ENCODE measurements around the gene KRT83.

KRT83 gene

DNA sequence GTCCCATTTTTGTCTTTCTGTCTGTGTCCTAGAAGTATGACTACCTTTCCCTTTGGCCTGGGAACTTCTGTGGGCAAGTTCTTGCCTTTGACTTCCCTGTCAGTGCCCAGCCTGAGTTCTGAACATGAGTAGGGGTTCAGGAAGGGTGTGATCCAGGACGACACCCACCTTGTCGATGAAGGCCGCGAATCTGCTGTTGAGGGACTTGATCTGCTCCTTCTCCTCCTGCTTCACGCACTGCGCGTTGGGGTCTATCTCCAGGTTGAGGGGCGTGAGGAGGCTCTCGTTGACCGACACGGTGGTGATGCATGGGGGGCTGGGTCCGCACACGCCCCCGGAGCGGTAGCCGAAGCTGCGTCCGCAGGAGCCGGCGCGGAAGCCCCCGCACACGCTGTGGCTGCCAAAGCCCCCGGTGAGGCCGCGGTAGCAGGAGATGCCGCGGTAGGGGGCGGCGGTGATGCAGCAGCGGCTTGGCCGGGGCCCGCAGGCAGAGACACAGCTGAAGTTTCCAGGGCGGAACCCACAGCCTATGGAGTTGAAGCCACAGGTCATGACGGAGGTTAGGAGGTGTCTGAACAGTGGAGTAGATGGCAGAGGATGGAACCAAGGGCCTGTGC is at the start of gene KRT83:
Gene KRT83 (minus strand): TSS at position 615 of the 617 bp plus-strand sequence. CDS start 63 bp downstream, at position 552.
- DNase-seq (ENCODE audit: low spot score), result no peak

DNA sequence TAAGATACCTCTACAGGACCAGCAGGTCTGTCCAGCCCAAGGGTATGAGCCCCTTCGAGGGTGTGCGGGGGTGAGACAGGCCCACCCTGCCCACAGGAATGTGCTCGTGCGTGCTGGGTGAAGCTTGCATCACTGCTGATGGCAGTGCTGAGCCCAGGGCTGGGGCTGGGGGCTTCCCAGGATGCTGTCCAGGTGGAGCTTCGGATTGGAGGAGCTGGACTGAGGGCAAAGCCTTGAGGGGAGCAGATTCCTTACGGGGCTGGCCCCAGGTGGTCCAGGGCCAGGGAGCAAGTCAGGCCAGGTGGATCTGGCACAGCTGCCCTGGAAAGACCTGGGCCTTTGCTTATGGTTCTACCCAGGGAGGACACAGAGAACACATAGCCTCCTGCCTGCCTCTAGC is 48.6 kb upstream of the KRT83 start:
- no peak for DNase-seq (ENCODE audit: low spot score)

- no peak for DNase-seq (ENCODE audit: low spot score)
Measured at GRCh38 chr12:52369211-52369610, 48.0 kb upstream of the KRT83 start.

GRCh38 chr12:52368508-52368907 is 47.3 kb upstream of the KRT83 start:
- no peak for DNase-seq (ENCODE audit: low spot score)

DNA sequence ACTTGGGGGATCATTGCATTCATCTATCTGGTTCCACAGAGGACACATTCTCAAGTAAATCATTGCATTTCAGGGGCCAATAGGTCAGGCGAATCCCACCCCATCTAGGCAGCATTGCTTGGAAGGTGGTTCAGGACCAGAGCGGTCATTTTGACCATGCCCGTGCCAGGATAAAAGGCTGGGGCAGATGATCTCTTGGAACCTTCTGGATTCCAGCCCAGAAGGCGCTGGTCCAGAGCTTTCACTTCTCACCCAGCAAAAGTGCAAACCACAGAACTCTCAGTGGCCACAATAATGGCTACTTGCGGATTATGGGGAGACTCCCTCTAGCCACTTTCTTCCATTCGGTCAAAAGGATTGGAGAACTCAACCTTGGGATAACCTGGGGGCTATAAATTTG is 46.7 kb upstream of the KRT83 start:
- DNase-seq (ENCODE audit: low spot score), result no peak

DNA sequence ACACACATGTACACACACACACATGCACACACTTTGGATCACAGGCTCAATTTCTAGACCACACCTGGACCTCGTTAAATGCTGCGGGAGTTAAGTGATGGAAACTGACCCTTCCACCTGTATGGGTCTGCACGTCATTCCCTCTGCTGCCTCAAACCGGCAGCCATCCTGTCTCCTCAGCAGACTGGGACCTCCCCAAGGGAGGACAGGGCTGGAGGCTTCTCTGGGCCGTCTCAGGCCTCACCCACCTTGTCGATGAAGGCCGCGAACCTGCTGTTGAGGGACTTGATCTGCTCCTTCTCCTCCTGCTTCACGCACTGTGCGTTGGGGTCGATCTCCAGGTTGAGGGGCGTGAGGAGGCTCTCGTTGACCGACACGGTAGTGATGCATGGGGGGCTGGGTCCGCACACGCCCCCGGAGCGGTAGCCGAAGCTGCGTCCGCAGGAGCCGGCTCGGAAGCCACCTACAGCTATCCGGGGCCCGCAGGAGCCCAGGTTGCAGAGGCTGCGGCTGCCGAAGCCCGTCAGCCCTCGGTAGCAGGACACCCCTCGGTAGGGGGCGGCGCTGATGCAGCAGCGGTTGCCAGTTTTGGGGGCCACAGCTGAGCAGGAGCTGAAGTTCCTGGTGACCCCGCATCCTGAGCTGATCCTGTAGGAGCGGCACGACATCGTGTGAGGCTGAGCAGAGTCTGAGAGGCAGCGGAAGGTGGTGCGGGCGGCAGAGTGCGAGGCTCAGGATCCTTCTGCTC is 45.7 kb upstream of the KRT83 start, which contains the start of gene KRT85:
Gene KRT85 (minus strand): TSS at position 744 of the 748 bp plus-strand sequence. CDS start 76 bp downstream, at position 668.
- no peak for DNase-seq (ENCODE audit: low spot score)

DNA sequence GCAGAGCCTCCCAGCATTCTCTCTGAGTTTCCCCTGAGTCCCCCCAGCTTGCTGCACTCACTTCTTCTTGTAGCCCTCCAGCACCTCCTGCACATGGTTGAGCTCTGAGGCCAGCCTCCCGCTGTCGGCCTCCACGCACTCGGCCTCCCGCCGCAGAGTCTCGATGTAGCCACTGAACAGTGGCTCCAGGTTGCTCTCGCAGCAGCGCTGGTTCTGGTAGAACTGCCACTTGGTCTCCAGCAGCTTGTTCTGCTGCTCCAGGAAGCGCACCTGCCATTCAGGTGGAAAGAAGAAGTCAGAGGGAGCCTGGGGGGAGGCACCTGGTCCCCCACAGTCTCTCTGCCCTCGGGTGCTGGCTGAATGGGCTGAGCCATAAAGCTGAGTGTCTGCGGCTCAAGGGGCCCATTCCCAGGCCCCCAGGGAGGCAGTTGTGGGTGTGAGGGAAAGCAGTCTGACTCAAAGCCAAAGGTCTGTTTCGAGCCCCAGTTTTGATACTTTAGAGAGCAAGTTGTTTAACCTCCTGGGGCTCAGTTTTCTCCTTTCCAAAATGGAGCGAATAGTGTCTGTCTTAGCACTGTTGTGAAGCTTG is 43.8 kb upstream of the KRT83 start:
- DNase-seq (ENCODE audit: low spot score), result no peak

DNA sequence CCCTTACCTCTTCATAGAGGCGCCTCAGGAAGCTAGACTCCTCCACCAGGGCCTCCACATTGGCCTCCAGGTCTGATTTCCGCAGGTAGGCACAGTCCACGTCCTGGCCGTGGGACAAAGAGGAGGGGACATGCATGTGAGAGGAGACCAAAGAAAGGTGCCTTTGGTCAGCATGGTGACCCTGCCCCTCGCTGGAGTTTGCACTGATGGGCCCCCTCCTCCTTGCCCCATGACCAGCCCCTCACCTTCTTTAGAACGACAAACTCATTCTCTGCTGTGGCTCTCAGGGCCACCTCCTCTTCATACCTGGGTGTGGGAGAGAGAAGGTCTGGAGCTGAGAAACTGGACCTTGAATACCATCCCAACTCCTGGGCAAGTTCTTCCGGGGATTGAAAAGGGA is 42.9 kb upstream of the KRT83 start:
- DNase-seq (ENCODE audit: low spot score), result no peak

- no peak for DNase-seq (ENCODE audit: low spot score)
Measured at GRCh38 chr12:52363111-52363679, 42.0 kb upstream of the KRT83 start.

DNA sequence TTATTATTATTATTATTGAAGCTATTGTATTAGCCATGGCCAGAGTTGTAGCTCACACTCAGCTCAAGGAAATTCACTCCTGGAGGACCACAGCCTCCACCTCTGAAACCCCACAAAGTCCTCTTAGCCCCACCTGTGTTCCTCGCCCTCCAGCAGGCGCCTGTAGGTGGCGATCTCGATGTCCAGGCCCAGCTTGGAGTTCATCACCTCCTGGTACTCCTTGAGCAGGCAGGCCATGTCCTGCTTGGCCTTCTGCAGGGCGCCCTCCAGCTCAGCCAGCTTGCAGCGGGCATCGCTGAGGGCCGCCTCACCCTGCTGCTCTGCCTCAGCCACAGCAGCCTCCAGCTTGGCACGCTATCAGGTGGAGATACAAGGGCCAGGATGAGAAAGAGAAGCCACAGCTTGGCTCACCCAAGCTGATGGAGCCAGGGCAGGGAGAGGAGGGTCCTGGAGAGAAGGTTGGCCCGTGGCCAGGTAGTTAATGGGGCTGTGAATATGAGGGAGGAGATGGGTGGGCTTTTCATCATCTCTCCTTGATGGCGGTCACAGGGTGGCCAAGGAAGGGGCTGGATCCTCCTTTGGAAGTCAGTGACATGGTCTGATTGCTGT is 41.0 kb upstream of the KRT83 start:
- no peak for DNase-seq (ENCODE audit: low spot score)

DNA sequence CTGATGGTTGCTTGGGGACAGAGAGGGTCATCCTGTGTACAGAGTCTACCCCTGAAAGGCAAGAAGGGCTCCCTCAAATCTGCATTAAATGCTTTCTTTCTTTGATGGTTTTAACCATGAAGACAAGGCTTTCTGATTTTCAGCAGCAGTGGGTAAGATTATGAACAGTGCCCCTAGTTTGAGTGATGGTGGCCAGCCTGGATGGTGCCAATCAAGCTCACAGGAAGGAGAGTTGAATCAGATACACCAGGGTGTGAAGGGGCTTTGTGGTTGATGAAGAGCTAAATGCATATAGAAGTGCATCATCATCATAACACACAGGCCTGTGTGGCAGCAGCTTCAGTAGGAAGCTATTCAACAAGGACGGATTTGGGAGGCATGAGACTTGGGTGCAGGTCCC is 40.4 kb upstream of the KRT83 start:
- DNase-seq (ENCODE audit: low spot score), result no peak

DNA sequence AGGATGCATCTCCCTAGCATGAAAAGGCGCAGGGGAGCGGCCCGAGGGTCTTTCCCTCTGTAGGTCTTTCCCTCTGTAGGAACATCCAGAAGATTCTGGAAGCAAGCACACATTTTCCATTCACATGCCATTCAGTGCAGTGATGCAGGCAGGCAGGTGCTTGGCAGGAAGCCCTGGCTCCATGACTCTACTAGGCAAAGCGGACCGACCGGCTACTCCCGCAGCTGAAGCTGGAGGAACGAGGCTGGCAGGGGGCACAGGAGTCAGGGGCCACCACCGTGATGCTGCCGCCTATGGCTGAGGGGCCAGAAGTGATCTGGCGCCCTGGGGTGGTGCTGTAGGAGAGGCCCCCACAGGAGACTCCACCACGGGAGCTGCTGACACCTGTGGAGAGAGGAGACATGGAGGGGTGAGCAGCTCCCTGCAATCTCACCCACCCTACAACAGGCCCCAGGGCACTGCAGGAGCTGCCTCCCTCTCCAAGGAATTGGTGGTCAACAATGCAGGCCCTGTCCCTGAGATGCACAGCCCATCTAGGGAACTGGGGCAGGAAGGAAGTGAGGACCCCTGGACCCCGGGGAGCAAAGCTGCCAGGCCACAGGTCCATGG is 39.6 kb upstream of the KRT83 start:
- DNase-seq (ENCODE audit: low spot score), result no peak

DNA sequence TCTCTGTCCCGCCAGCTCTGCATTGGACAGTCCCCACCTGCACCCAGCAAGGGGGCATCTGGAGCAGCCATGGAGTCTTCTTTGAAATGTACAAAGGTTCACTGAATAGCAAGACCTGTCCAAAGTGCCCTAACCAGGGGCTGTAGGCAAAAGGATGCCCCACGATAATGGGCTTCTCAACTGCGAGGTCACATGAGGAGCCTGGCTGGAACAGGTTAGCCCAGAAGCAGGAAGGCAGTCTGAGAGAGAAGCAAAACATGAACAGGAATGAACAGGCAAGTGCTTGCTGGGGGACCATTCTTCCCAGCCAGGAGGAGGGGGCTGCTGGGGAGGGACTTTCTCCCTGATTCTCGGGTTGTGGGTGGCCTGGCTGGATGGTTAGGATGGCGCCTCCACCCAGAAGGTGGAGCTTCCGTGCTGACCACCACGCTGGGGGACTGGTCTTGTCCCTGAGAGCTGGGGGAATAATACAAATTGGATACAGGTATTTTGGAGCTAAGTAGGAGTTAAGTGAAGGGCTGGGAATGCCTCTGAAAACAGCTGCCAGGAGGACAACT is 39.0 kb upstream of the KRT83 start:
- no peak for DNase-seq (ENCODE audit: low spot score)

GRCh38 chr12:52359621-52360061 is 38.4 kb upstream of the KRT83 start:
- DNase-seq (ENCODE audit: low spot score), result no peak

GRCh38 chr12:52358575-52359350 is 37.6 kb upstream of the KRT83 start:
- no peak for DNase-seq (ENCODE audit: low spot score)

DNA sequence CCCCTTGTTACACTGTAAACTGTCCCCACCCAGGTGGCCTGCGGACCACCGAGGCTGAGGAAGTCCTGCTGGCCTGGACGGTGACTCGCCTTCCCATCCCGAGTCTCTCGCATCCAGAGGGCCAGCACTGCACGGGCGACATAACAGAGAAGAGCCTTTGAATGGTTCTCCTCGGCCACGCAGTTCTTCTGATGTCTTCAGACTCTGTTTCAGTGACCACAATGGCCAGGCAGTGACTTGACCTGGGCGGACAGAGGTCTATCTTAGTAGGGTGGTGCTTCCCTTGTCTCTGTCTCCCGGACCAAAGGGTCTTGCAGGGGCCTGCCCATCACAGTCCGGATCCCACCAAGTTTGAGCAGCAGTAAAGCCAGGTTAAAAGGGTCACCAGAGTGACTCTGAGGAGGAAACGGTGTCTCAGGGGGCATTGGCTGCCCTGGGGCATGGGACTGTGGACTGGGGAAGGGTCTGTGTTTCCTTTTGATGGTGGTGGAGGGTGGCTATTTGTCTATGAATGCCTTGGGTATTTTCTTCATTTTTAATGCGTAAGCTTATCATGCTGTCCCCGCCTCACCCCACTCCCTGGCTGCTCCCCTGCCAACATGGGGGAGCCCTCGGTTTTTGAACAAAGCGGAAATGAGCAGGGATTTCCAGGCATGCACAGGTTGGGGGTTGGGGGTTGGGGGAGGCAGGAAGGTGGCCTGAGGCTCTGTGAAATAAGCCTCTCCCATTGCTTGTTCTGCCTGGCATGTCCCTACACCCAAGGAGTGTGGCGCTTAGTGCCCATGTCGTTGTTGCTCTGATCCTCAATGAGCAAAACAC is 35.8 kb upstream of the KRT83 start:
- no peak for DNase-seq (ENCODE audit: low spot score)

DNA sequence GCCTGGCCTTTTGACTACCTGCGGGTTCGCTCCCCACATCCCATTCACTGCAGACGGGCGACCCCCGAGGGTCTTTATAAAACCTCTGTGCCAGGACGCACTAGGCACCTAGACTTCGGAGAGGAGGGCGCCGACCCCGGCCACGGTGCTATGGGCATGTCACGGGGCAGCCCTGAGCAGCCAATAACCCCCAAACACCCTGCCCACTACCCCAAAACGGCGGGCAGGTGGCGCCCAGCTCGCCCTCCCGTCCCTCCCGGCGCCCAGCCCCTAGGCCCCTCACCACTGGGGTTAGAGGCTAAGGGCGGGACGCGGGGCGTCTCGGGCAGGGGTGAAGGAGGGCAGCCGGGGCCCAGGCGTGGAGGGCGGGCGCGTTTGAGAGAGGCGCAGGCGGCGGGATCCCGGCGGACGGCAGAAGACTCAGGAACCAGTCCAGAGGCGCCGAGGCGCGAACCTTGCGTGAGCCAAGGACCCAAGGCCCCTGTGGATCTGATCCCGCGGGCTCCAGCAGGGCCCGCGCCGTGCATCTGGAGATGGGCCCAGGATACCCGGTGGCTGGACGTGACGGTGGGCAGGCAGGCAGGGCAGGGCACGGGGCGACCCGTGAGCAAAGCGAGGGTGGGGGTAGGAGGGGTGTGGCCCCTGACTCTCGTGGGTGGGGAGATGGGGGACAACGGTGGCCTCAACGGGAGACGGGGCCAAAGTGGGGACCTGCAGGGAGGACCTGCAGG is 35.0 kb upstream of the KRT83 start:
- DNase-seq (ENCODE audit: low spot score), result no peak

DNA sequence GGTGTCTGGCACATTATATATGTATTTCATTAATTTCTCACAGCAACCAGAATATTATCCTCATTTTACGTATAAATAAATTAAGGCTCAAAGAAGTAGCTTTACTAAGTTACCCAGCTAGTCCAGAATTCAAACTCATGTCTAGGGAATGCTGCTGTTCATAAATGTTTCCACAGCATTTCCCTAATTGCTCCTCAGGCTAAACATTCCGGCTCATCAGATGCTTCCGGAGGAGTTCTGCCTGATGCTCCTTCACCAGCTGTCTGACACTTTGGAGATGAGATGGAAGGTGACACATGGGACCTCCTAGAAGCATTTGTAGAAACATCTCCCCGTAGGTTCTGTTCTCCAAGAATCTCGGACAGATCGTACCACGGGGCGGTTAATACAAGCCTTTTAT is 34.0 kb upstream of the KRT83 start:
- DNase-seq (ENCODE audit: low spot score), result no peak

GRCh38 chr12:52354200-52354599 is 33.0 kb upstream of the KRT83 start:
- DNase-seq (ENCODE audit: low spot score), result no peak
